HEK293 (cell line): ENCODE measurements around the gene TBC1D22A.

Experiments
- FEZF1 ChIP-seq: fragments of 450-650 bp; formaldehyde crosslinking; IDR thresholded peaks from 2 replicates; pipeline ENCODE4 v1.5.1; 2016; ENCODE audit warnings: missing biosample characterization, missing genetic modification characterization
- GLIS1 ChIP-seq: fragments of 450-650 bp; formaldehyde crosslinking; IDR thresholded peaks from 2 replicates; pipeline ENCODE4 v1.5.1; 2016; ENCODE audit warnings: missing biosample characterization, missing genetic modification characterization
- KLF1 ChIP-seq: fragments of 450-650 bp; formaldehyde crosslinking; IDR thresholded peaks from 2 replicates; pipeline ENCODE4 v1.5.1; 2016; ENCODE audit warnings: missing biosample characterization, missing genetic modification characterization
- KLF10 ChIP-seq: fragments of 450-650 bp; IDR thresholded peaks from 2 replicates; pipeline ENCODE4 v1.5.1; 2018; ENCODE audit warnings: missing biosample characterization, mild to moderate bottlenecking, missing genetic modification characterization
- KLF16 ChIP-seq: fragments of 450-650 bp; formaldehyde crosslinking; IDR thresholded peaks from 2 replicates; pipeline ENCODE4 v1.5.1; 2017; ENCODE audit warnings: missing biosample characterization, missing genetic modification characterization
- KLF7 ChIP-seq: fragments of 450-650 bp; formaldehyde crosslinking; IDR thresholded peaks from 2 replicates; pipeline ENCODE4 v1.5.1; 2016; ENCODE audit warnings: missing biosample characterization, missing genetic modification characterization, borderline replicate concordance
- KLF8 ChIP-seq: fragments of 450-650 bp; formaldehyde crosslinking; IDR thresholded peaks from 2 replicates; pipeline ENCODE4 v1.5.1; 2016; ENCODE audit warnings: missing biosample characterization, missing genetic modification characterization
- OSR2 ChIP-seq: fragments of 450-650 bp; formaldehyde crosslinking; IDR thresholded peaks from 2 replicates; pipeline ENCODE4 v1.5.1; 2016; ENCODE audit warnings: missing biosample characterization, missing genetic modification characterization
- PRDM6 ChIP-seq: fragments of 450-650 bp; formaldehyde crosslinking; IDR thresholded peaks from 2 replicates; pipeline ENCODE4 v1.5.1; 2017; ENCODE audit warnings: missing biosample characterization, missing genetic modification characterization
- TRIM28 ChIP-seq: IDR thresholded peaks from 2 replicates; pipeline ENCODE4 v1.6.1; 2011; ENCODE audit warnings: low read length, control low read depth, borderline replicate concordance
- ZBTB8A ChIP-seq: fragments of 450-650 bp; formaldehyde crosslinking; IDR thresholded peaks from 2 replicates; pipeline ENCODE4 v1.5.1; 2016; ENCODE audit warnings: missing biosample characterization, missing genetic modification characterization
- ZIC2 ChIP-seq: fragments of 450-650 bp; formaldehyde crosslinking; IDR thresholded peaks from 2 replicates; pipeline ENCODE4 v1.5.1; 2016; ENCODE audit warnings: missing biosample characterization, missing genetic modification characterization
- ZNF146 ChIP-seq: fragments of 450-650 bp; formaldehyde crosslinking; IDR thresholded peaks from 2 replicates; pipeline ENCODE4 v1.5.1; 2016; ENCODE audit warnings: missing biosample characterization, missing genetic modification characterization
- ZNF274 ChIP-seq, 2 experiments: fragments of 200-500 bp in 1 of 2; fragments of 450-650 bp in 1 of 2; sonication (Bioruptor generic) in 1 of 2; formaldehyde crosslinking in 1 of 2; IDR thresholded peaks; 2 replicates each; pipeline versions ENCODE4 v1.5.1 to v1.6.1; 2014 to 2016; ENCODE audit warnings: borderline replicate concordance in 1 of 2, inconsistent platforms in 1 of 2, low read length in 1 of 2, missing biosample characterization in 1 of 2, missing genetic modification characterization in 1 of 2
- ZNF404 ChIP-seq: fragments of 450-650 bp; formaldehyde crosslinking; IDR thresholded peaks from 2 replicates; pipeline ENCODE4 v1.5.1; 2017; ENCODE audit warnings: missing biosample characterization, missing genetic modification characterization
- ZNF423 ChIP-seq: fragments of 450-650 bp; formaldehyde crosslinking; IDR thresholded peaks from 2 replicates; pipeline ENCODE4 v1.5.1; 2016; ENCODE audit warnings: missing biosample characterization, missing genetic modification characterization
- ZNF529 ChIP-seq: fragments of 450-650 bp; formaldehyde crosslinking; IDR thresholded peaks from 2 replicates; pipeline ENCODE4 v1.5.1; 2017; ENCODE audit warnings: missing genetic modification characterization, missing biosample characterization; ENCODE audit not compliant: insufficient replicate concordance
- ZNF530 ChIP-seq: fragments of 450-650 bp; formaldehyde crosslinking; IDR thresholded peaks from 2 replicates; pipeline ENCODE4 v1.5.1; 2016; ENCODE audit warnings: low read depth, missing biosample characterization, missing genetic modification characterization
- ZNF561 ChIP-seq: fragments of 450-650 bp; IDR thresholded peaks from 2 replicates; pipeline ENCODE4 v1.5.1; 2018; ENCODE audit warnings: missing biosample characterization, missing genetic modification characterization, borderline replicate concordance
- TF ChIP-seq, protein P1 (sequence below): fragments of 450-650 bp; formaldehyde crosslinking; IDR thresholded peaks from 2 replicates; pipeline ENCODE4 v1.5.1; 2016; ENCODE audit warnings: missing biosample characterization, missing genetic modification characterization
- TF ChIP-seq, protein P2 (sequence below): fragments of 450-650 bp; formaldehyde crosslinking; IDR thresholded peaks from 2 replicates; pipeline ENCODE4 v1.5.1; 2016; ENCODE audit warnings: missing biosample characterization, missing genetic modification characterization
- TF ChIP-seq, protein P3 (sequence below): fragments of 450-650 bp; formaldehyde crosslinking; IDR thresholded peaks from 2 replicates; pipeline ENCODE4 v1.5.1; 2016; ENCODE audit warnings: missing biosample characterization, missing genetic modification characterization, borderline replicate concordance

The TBC1D22A gene

GRCh38 chr22:46742576-46743221 lies 19.8 kb upstream of the TBC1D22A start (continued):
- TF ChIP-seq ZNF274 (IDR thresholded peaks at IDR 0.05; ENCODE audit: low read length) = no peak
- TF ChIP-seq ZNF274 (tag by site-specific recombination; IDR thresholded peaks at IDR 0.05; ENCODE audit: borderline replicate concordance) = no peak
- TF ChIP-seq PRDM6 (tag by site-specific recombination) = peak; percentile 38; the same call in 1 of the 2 replicates
- peak; percentile 34; the same call in 1 of the 2 replicates for TF ChIP-seq OSR2 (tag by site-specific recombination)
- TF ChIP-seq KLF1 (tag by site-specific recombination) = peak; percentile 92
- TF ChIP-seq, protein P1, sequence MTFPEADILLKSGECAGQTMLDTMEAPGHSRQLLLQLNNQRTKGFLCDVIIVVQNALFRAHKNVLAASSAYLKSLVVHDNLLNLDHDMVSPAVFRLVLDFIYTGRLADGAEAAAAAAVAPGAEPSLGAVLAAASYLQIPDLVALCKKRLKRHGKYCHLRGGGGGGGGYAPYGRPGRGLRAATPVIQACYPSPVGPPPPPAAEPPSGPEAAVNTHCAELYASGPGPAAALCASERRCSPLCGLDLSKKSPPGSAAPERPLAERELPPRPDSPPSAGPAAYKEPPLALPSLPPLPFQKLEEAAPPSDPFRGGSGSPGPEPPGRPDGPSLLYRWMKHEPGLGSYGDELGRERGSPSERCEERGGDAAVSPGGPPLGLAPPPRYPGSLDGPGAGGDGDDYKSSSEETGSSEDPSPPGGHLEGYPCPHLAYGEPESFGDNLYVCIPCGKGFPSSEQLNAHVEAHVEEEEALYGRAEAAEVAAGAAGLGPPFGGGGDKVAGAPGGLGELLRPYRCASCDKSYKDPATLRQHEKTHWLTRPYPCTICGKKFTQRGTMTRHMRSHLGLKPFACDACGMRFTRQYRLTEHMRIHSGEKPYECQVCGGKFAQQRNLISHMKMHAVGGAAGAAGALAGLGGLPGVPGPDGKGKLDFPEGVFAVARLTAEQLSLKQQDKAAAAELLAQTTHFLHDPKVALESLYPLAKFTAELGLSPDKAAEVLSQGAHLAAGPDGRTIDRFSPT (tag by site-specific recombination) = peak; percentile 33; the same call in 1 of the 2 replicates
- TF ChIP-seq, protein P2, sequence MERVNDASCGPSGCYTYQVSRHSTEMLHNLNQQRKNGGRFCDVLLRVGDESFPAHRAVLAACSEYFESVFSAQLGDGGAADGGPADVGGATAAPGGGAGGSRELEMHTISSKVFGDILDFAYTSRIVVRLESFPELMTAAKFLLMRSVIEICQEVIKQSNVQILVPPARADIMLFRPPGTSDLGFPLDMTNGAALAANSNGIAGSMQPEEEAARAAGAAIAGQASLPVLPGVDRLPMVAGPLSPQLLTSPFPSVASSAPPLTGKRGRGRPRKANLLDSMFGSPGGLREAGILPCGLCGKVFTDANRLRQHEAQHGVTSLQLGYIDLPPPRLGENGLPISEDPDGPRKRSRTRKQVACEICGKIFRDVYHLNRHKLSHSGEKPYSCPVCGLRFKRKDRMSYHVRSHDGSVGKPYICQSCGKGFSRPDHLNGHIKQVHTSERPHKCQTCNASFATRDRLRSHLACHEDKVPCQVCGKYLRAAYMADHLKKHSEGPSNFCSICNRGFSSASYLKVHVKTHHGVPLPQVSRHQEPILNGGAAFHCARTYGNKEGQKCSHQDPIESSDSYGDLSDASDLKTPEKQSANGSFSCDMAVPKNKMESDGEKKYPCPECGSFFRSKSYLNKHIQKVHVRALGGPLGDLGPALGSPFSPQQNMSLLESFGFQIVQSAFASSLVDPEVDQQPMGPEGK (tag by site-specific recombination) = peak; percentile 55
- peak; percentile 89 for TF ChIP-seq FEZF1 (tag by site-specific recombination)
- TF ChIP-seq ZNF146 (tag by site-specific recombination) = no peak
- TF ChIP-seq ZIC2 (tag by site-specific recombination) = peak; percentile 94
- TF ChIP-seq ZNF530 (tag by site-specific recombination) = no peak
- peak; percentile 70; the same call in 1 of the 2 replicates for TF ChIP-seq ZNF423 (tag by site-specific recombination)
- peak; percentile 69; the same call in 1 of the 2 replicates for TF ChIP-seq KLF10
- no peak for TF ChIP-seq KLF8
- TF ChIP-seq, protein P3, sequence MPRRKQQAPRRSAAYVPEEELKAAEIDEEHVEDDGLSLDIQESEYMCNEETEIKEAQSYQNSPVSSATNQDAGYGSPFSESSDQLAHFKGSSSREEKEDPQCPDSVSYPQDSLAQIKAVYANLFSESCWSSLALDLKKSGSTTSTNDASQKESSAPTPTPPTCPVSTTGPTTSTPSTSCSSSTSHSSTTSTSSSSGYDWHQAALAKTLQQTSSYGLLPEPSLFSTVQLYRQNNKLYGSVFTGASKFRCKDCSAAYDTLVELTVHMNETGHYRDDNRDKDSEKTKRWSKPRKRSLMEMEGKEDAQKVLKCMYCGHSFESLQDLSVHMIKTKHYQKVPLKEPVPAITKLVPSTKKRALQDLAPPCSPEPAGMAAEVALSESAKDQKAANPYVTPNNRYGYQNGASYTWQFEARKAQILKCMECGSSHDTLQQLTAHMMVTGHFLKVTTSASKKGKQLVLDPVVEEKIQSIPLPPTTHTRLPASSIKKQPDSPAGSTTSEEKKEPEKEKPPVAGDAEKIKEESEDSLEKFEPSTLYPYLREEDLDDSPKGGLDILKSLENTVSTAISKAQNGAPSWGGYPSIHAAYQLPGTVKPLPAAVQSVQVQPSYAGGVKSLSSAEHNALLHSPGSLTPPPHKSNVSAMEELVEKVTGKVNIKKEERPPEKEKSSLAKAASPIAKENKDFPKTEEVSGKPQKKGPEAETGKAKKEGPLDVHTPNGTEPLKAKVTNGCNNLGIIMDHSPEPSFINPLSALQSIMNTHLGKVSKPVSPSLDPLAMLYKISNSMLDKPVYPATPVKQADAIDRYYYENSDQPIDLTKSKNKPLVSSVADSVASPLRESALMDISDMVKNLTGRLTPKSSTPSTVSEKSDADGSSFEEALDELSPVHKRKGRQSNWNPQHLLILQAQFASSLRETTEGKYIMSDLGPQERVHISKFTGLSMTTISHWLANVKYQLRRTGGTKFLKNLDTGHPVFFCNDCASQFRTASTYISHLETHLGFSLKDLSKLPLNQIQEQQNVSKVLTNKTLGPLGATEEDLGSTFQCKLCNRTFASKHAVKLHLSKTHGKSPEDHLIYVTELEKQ (tag by site-specific recombination) = no peak
- no peak for TF ChIP-seq ZNF404
- TF ChIP-seq ZNF529 (tag by site-specific recombination) = no peak
- TF ChIP-seq TRIM28 = no peak; the same call in none of the 2 replicates
- 0 out of 2 replicates have a peak, but pooled peaks have one; percentile 34 for TF ChIP-seq KLF7
- peak; percentile 80 for TF ChIP-seq GLIS1 (tag by site-specific recombination)
- TF ChIP-seq ZNF561 (tag by site-specific recombination) = no peak
- TF ChIP-seq KLF16 (tag by site-specific recombination) = peak; percentile 46; the same call in 1 of the 2 replicates
- TF ChIP-seq ZBTB8A = peak; percentile 7; the same call in 1 of the 2 replicates
